NOMO-1 (cell line): ENCODE measurements around the gene PRPH2.
"Not testable (repeated sequence)": the region's sequence is repeated elsewhere in the genome, so short reads cannot be mapped to it uniquely, and the experiment has no call there.

Source experiments
- DNase-seq, 2 experiments: peaks; one replicate each; lab custom pipeline; 2025; ENCODE audit not compliant: unreplicated experiment in 2 of 2; lab: John Stamatoyannopoulos, UW

PRPH2 gene

DNA sequence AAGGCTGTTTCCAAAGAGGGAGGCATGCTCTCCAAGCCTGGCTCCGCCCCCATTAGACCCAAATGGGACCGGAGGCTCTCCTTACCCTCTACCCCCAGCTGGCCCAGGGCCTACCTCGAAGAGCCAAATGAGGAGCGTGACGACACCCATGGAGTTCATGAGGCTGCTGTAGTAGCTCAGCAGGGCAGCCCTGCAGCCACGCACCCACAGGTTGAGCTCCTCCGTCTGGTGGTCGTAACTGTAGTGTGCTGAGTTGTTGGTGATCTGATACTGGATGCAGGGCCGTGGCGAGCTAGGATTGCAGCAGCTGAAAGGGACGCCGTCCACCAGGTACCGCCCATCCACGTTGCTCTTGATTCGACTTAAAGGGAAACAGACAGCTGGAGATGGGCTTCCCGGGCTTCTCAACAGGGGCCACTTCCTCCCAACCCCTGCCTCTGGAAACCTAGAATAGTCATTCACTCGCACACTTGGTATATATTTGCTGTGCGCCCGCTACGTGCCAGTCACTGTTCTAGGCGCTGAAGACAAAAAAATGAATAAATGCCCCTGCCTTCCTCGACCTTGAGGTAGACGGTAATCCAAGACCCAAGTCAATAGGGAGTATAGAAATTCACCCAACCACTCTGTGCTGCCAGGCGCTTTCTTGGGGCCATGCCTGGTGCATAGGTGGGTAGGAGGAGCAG lies 18.0 kb downstream of the PRPH2 start:
- no peak for DNase-seq

DNA sequence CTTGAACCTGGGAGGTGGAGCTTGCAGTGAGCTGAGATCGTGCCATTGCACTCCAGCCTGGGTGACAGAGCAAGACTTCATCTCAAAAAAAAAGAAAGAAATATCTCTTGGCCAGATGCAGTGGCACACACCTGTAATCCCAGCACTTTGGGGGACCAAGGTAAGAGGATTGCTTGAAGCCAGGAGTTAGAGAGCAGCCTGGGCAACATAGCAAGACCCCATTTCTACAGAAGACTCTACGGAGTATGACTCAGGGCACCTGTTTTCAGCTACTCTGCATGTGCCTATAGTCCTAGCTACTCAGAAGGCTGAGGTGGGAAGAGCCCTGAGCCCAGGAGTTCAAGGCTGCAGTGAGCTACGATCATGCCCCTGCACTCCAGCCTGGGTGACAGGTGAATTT lies 19.6 kb downstream of the PRPH2 start:
- DNase-seq, result not testable (repeated sequence)

DNA sequence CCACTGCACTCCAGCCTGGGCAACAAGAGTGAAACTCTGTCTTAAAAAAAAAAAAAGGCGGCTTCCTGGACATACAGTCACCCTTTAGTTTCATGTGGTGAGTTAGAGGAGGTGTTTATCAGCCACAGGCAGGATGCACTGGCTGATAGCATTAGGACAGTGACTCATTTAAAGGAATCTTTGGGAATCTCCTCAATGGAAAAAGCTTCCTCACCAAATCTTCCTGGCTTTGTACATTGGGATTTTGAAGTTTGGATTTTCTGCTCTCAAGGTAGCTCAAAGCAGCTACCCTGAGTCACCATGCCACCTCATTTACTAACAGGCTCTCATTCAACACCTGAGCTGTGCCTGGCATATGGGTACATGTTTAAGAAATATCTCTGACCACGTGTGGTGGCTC lies 20.2 kb downstream of the PRPH2 start:
- no peak for DNase-seq

DNA sequence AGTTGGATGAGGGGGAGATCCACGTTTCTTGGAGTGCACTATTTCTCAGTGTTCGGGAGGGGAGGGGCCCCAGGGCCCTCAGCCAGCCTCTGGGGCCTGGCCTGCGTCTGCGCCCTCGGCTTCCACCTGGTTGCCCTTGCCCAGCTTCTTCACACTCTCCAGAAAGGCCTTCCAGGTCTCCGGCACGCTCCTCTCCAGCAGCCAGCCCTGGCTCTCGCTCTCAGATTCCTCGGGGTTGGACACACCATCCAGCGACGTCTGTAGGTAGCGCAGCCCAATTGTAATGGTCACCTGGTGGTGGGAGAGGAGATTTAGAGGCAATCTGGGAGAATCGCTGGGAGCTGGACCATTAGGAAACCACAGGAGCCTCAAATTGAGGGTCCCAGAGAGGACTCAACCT lies 24.2 kb downstream of the PRPH2 start:
- no peak for DNase-seq

DNA sequence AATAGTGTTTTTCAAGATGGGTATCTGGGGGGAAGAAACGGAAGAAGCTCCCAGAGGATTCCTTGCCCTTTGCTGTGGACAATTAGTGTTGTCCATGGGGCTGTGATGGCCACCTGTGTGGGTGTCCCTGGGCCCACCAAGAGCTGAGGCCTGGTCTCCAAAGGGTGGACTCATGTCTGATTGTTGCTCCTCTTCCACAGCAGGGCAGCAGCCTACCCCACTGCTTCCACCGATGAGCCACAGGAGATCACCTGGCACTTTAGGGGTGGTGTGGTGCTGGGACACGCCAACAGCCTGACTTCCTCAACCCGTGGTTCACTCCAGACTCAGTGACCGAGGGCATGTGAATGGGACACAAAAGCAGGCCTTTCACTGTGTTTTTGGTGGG lies 25.1 kb downstream of the PRPH2 start:
- DNase-seq, result no peak

DNA sequence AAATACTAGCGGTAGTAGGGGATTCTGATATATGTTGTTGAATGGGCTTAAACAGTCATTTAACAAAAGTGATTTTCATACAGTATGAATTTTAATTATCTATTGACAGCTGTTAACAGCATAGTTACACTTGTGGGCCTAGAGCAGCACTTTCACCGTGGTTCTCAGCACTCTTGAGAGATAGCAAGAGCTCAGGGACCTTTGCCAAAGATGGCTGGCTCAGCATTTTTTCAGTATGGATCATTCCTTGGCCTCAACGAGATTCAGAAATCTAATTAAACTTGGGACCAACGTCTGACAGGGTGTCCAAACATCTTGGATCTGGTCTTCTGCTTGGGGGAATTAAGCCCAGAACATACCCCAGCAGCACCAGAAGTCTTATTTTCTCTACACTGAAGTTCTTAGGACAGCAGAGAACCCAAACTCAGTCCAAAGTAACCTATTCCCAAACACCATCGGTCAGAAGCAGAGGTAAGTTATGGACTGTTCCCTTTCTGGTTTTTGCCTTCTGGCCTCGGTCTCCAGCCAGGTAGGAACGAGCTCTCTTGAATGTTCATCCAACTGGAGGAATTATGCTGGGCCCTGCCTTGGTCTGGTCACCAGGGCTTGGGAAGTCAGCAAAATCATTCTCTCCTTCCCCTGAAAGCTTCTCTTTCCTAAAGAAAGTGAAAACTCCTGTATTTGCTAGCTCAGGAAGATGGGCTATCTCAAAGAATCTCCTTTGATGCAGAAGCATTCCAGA lies 25.7 kb downstream of the PRPH2 start:
- no peak for DNase-seq

DNA sequence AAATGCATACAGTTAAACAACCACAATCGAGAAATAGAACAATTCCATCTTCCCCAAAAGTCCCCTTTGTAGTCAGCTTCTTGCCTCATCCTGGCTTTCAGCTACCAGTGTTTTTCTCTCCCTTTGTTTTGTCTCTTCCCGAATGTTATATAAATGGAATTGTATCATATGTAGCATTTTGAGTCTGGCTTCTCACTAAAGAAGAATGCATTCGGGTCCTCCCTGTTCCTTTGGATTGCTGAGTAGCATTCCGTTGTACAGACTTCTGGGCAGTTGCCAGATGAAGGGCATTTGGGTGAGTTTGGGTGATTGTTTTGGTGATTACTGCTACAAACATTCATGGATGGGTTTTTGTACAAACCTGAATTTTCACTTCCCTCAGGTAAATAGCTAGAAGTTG lies 27.8 kb downstream of the PRPH2 start:
- DNase-seq, result no peak

DNA sequence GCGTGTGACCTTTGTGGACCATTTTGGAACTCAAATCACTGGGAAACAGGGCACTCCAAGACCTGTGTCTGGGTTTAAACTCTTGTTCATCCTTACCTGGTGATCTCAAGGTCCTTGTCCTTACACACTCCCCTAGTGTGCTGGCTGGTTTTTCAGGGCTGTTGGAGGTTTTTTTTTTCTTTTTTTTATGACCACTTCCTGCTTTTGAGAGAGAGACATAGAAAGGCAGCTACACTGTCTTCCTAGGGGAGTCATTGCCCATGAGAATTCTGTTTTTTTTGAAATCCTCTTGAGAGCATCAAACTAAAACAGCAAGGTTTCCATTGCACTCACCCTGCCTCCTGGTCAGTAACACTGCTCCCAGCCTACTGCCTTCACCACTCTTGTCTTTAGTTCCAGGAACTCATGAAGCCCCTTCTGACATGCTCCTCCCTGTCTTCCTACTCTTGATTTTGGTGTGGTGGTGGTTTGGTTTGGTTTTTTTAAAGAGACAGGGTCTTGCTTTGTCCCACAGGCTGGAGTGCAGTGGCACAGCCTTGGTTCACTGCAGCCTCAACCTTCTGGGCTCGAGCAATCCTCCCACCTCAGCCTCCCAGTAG lies 28.6 kb downstream of the PRPH2 start:
- no peak for DNase-seq

DNA sequence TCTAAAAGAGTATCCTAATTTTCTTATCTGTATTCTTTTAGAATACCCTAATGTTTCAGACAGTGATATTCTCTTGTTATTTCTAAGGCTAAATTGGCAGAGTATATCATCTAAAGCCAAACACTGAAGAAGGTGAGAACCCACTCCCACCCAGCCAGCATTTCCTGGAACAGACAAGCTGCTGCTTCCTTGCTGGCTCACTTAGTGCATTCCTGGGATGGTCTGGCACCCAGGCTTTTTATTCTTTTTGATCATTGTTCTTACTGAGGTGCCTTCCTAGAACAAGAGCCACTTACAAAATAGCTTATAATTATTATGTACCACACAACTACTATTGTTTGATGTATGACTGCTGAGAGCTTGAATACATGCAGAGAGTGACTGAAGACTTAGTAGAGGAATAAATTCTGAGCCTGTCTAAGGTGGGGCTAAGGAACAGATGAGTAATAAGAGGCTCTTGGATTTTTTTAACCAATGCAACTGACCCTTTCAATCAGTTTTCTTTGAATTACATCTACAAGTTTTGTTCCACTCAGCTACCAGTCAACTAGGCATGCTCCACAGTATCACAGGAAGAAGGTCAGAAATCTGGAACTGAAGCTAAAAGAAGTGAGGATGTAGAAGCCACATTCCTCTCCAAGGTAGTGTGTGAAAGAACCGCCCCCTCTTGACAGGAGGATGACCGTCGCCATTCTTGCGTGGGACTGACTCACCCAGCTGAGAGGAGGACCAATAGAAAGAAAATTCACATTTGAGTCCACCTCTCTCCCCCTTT lies 30.1 kb downstream of the PRPH2 start:
- no peak for DNase-seq

DNA sequence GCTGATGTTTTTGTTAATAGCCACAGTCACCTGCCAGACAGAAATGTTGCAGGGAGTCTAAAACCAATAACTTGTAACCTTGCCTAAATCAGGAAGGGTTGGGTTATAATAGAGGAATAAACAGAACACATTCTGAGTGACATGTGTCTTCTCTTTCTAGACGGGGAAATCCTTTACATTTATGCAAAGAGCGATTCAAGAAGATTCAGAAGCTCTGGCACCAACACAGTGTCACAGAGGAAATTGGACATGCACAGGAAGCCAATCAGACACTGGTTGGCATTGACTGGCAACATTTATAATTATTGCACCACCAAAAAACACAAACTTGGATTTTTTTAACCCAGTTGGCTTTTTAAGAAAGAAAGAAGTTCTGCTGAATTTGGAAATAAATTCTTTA lies 31.5 kb downstream of the PRPH2 start:
- DNase-seq, result no peak

DNA sequence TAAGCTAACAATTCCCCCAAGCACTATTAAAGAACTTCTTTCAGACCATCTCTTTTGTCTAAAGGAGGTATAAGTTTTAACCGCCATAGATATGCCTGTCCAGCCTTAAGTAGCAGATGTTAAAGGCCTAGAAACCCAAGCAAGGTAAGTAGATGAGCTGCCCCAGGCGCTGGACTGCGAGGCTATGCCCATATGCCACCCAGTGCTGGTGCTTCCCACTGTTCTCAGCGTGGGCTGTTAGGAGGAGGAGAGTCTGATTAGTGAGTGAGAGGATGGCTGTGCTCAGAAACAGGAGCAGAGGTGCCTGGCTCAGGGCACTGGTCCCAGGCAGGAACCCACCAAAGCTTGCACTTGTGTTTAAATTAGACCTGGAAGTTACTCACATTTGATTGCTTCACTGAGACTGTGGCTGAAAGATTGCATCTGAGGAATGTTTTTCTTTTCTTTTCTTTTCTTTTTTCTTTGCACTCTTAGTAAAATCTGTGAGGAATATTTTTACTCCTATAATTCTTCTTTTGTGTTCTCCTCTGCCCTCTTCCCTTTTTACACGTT lies 32.2 kb downstream of the PRPH2 start:
- DNase-seq, result no peak

DNA sequence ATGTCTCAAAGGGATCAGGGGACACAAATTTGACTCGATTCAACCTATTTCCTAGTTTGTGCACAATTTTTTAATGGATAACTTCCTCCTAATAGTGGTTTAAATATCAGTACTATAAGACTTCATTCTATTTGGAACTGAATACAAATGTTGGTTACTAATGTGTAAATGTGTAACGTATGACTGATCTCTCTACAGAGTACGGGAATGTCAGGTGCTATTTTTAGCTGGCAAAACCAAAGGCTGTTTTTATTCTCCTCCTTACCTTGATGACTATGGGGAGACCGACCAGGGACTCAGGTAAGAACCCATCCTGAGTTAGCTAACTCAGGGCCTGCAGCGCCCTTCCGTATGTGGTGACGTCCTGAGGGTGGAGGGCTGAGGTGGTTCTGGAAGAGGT lies 33.0 kb downstream of the PRPH2 start:
- DNase-seq, result no peak

DNA sequence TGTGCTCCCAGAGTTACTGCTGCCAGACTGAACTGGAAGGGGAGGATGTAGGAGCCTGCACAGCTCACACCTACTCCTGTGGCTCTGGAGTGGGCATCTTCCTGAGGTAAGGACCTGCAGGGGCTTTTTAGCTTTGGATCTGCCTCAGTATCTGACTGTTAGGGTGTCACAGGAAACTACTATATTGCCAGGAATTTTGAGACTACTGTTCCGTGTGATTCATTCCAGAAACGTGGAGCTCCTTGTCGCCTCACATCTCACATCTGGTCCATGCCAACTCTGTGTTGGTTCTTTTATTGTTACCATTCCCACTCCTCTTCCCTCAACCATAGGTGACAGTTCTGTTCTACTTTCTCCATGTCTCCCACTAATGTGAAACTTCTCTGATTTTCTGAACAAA lies 34.1 kb downstream of the PRPH2 start:
- DNase-seq, result no peak

DNA sequence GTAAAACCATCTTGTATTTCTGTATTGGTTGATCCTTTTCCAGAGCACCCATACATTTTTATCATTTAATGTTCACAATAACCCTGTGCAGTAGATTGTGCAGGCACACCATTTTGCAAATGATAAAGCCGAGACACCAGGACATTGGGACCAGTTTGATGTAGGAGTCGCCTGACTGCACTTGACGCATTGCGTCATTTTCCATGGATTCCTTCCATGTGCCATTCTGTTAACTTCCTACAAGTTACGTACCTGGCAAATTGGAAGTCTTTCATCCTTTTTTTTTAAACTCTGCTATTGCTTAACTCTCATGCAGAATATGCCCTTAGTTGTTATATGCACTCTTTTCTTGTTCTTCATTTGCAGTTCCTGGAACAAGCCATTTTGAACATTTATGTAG lies 43.0 kb downstream of the PRPH2 start:
- no peak for DNase-seq

DNA sequence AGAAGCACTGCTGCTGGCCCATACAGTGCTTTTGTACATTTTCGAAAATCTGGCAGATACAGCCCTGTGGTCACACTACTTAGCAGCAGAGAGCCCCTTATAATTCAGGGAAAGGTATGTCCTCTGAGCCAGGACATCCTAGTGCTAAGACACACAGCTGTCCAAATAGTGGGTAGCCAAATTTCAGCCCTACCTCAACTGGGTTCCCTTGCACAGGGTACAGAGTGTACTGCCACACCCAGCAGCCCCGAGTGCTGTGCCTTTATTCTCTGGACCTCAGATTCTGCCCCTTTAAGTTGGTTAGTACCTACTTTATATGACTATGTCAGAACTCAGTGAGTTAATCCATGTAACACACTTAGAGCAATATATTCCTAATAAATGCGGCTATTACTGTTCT lies 47.6 kb downstream of the PRPH2 start:
- no peak for DNase-seq

DNA sequence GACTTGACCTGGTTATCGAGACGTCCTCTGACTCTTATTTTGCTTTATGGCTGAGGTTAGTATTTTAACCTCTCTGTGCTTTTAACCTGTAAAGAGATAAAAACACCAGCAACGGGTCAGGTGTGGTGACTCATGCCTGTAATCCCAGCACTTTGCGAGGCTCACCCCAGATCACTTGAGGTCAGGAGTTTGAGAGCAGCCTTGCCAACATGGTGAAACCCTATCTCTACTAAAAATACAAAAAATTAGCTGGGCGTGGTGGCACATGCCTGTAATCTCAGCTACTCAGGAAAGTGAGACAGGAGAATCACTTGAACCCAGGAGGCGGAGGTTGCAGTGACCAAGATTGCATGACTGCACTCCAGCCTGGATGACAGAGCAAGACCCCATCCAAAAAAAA lies 48.0 kb downstream of the PRPH2 start:
- not testable (repeated sequence) for DNase-seq

DNA sequence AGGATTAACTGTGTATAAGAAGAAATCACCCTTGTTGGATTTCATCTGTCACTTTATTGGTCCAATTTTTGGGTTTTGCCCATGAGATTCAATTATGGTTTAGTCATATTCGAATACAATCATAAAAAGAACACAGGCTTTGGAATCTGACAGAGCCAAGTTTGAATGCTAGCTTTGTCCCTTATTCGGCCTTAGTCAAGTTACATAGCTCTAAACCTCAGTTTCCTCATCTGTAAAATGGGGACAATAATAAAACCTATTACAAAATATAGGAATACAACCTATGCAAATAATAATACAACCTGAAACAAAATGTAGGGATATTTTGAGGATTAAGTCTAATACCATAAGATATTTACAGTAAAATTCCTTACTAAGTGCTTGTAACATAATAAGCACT lies 57.7 kb downstream of the PRPH2 start:
- DNase-seq, result no peak

DNA sequence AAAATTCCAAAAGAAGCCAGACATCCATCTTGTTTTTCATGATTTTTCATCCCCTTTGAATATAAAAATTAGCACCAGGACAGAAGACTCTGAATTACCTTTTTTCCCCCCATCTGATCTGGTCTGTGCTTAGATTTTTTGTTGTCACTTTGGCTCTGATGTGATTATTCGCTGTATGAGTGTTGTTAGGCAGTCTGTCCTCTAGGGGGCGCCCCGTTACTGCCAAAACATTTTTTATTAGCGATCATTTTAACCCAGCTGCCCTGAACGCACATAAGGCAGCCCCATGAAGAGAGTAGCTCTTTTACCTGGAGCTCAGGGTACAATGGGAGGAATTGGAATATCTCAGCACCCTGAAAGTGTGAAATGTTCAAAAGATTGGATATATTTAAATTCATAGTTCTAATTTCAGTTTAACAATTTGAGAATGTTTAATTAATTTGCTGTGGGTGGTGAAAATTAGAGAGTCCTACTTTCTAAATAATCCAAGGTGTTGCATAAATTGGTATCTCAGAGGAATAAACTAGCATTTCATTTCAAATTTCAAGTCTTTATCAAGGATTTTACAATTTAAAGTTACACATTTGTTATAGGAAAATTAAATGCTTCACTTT lies 60.8 kb downstream of the PRPH2 start:
- peak; percentile 47 to 66 for DNase-seq

DNA sequence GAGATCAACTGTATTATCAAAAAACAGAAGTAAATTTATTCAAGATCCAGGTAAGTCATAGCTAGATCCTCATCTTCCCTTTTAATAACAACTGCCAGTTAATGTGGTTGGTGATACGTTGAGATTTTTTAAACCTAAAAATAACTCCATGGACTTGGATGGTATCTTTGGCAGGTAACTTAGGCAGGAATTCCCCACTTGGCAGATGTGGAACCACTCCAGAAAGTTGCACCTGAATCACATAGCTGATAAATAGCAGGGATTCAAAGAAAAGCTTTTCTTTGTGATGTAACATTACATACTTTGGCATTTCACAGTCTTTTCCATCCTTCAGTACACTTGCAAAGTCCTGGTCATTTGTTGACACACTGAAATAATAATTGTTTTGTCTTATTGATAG lies 62.6 kb downstream of the PRPH2 start:
- DNase-seq, result no peak

DNA sequence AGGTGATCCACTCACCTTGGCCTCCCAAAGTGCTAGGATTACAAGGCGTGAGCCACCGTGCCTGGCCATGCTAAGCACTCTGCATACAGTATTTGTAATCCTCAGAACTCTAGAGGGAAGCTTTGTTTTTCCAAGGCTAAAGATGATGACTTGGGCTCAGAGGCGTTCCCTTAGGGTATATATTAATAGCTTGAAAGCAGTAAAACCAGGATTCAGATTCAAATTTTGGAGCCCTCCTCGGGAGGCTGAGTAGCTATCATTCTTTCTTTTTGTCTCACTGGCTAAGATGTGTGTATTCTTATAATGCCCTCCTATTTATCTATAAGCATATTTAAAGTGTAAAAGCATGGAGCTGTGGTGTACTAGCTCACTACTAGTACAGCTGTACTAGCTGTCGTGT lies 68.5 kb downstream of the PRPH2 start:
- no peak for DNase-seq
